Measurements from ENCODE around the gene TRIO. TPM values are rescaled to one million over a fixed set of nuclear protein-coding genes. Genes with fewer than 3 reads are reported as not detected.

Gene TRIO
- total RNA-seq, 1 donor from 2014 or later: 381 TPM

GRCh38 chr5:14209222-14209822 lies 66.2 kb downstream of the TRIO start:
- DNase-seq: no peak

- no peak for DNase-seq
Measured at GRCh38 chr5:14209836-14210235, 66.7 kb downstream of the TRIO start.

- DNase-seq: no peak
Measured at GRCh38 chr5:14210729-14211128, 67.6 kb downstream of the TRIO start.

GRCh38 chr5:14211818-14212803 lies 69.0 kb downstream of the TRIO start:
- DNase-seq: no peak

- DNase-seq: no peak
Measured at GRCh38 chr5:14212838-14213237, 69.7 kb downstream of the TRIO start.

GRCh38 chr5:14213253-14213652 lies 70.1 kb downstream of the TRIO start:
- no peak for DNase-seq

GRCh38 chr5:14213813-14214585 lies 70.9 kb downstream of the TRIO start:
- no peak for DNase-seq

- no peak for DNase-seq
Measured at GRCh38 chr5:14215901-14216300, 72.8 kb downstream of the TRIO start.

- no peak for DNase-seq
Measured at GRCh38 chr5:14216372-14216771, 73.2 kb downstream of the TRIO start.

GRCh38 chr5:14216902-14217301 lies 73.8 kb downstream of the TRIO start:
- DNase-seq: no peak

GRCh38 chr5:14217587-14217986 lies 74.4 kb downstream of the TRIO start:
- no peak for DNase-seq

GRCh38 chr5:14218011-14218410 lies 74.9 kb downstream of the TRIO start:
- no peak for DNase-seq

GRCh38 chr5:14218480-14218879 lies 75.3 kb downstream of the TRIO start:
- no peak for DNase-seq

- no peak for DNase-seq
Measured at GRCh38 chr5:14218897-14219573, 75.9 kb downstream of the TRIO start.

- DNase-seq: no peak
Measured at GRCh38 chr5:14219800-14220512, 76.8 kb downstream of the TRIO start.

GRCh38 chr5:14220642-14221041 lies 77.5 kb downstream of the TRIO start:
- DNase-seq: no peak

- DNase-seq: no peak
Measured at GRCh38 chr5:14221732-14222131, 78.6 kb downstream of the TRIO start.

- no peak for DNase-seq
Measured at GRCh38 chr5:14222206-14222605, 79.1 kb downstream of the TRIO start.

GRCh38 chr5:14223372-14223771 lies 80.2 kb downstream of the TRIO start:
- DNase-seq: no peak

GRCh38 chr5:14225173-14225834 lies 82.2 kb downstream of the TRIO start:
- DNase-seq: no peak

- DNase-seq: no peak
Measured at GRCh38 chr5:14226149-14226548, 83.0 kb downstream of the TRIO start.

Data from occipital lobe (tissue), 2 donors.